ENCODE data around the gene MPV17.
"Not testable (repeated sequence)": the region's sequence is repeated elsewhere in the genome, so short reads cannot be mapped to it uniquely, and the experiment has no call there.

MPV17 gene, protein sequence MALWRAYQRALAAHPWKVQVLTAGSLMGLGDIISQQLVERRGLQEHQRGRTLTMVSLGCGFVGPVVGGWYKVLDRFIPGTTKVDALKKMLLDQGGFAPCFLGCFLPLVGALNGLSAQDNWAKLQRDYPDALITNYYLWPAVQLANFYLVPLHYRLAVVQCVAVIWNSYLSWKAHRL

DNA sequence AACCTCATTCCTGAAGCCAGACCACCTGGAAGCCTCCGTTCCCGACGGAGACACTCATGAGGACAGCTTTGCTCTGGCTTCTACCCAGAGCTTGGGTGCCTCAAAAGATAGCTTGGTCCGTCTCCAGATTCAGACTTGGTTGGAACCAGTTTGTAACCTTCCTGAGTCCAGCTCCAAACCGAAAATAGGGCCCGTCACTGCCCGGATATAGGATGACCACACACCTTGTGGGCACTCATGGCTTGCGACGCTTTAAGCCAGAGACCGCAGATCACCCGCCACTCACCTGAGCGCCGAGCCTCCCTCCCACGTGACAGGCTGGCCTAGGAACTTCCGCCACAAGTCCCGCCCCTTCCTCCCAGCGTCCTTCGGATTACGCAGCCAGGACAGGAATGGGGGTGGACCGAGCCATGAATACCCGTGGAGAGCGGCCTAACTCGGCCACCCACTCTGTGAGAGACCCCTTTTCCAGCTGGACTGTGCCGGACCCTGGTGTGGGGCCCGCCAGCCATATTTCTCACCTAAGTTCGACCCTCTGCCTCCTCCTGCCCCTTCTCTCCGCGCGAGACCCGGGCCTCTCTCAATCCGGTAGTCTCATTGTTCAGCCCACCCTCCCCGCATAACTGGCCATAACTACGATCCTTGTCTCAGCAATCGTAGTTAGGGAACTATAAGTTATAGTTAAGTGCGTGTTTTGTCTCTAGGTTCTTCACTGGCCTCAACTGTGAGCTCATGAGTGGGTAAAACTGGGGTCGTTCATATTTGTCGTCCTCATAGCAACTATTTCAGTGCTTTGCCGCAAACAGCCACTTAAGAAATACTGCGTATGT is at the start of gene MPV17:
TSS of gene MPV17 (minus strand) at position 332 of the 830 bp plus-strand sequence. CDS start 580 bp downstream, outside the sequence.
- peak; percentile 87 for DNase-seq

DNA sequence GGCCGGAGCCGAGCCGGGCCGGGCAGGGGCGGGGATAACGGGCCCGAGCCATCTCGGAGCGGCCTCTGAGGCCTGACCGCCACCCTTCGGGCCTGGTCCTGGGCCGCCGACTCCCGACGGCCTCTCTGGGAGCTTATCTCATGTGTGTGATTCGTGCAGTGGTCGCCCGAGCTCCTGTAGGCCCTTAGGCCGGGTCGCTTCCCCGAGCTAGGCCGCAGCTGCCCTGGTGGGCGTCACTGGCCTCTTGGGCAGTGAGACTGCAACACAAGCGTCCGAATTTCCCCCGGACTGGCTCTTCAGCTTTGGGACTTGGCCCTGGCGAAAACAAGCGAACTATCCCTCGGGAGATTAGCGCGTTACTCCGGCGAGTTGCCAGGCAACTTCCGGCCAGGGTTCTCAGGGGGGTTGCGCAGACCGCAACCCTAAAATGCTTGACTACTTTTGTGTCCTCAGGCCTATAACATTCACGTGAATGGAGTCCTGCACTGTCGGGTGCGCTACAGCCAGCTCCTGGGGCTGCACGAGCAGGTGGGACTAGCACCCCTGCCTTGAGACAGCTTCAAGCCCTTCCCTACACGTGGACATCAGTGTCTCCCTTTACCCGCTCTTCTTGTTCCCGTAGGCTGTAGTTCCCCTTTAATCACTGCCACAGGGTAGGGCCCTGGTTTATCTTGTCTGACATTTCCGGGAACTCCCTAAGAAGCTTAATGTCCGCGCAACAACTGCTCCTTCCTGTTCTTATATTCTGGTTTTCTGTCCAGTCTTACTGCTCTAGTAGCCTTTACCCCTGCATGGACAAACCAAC is 48.1 kb upstream of the MPV17 start:
- peak; percentile 26 for DNase-seq

DNA sequence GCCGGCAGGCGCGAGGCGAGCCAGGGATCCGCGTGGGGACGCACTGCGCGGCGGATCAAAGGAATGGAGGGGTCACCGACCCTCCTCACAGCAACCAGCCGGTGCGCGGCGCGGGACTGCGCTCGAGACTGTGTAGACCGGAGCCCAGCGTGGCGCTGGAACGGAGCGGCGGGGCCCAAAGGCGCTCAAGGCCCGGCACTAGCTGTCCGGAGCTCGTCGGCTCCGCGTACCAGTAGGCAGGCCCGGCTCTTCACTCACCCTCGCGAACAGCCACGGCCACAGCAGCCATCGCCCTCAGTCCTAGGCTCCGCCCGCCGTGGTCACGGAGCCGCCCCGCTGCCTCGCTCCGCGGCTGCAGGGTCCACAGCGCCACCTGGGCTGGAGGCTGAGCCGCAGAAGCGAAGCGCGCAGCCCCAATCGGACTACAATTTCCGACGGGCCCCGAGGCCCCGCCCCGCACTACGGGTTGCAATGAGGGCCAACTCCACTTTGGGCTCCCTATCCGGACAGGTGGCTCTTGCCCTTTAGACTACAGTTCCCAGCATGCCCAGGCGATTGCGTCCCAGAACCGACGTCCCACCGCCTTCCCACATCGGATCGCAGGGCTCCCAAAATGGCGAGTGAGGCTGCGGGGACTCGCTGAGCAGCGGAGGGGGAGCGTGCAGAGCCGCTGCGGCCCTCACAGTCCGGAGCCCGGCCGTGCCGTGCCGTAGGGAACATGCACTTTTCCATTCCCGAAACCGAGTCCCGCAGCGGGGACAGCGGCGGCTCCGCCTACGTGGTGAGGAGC is 47.3 kb upstream of the MPV17 start, which contains the start of the genes EIF2B4 and SNX17:
TSS of gene EIF2B4 (minus strand) at position 313 of the 790 bp plus-strand sequence. CDS start at position 289, 24 bp downstream.
TSS of gene SNX17 (plus strand) at position 591 of the 790 bp plus-strand sequence. CDS start at position 719, 128 bp downstream.
- DNase-seq, result peak; percentile 99

DNA sequence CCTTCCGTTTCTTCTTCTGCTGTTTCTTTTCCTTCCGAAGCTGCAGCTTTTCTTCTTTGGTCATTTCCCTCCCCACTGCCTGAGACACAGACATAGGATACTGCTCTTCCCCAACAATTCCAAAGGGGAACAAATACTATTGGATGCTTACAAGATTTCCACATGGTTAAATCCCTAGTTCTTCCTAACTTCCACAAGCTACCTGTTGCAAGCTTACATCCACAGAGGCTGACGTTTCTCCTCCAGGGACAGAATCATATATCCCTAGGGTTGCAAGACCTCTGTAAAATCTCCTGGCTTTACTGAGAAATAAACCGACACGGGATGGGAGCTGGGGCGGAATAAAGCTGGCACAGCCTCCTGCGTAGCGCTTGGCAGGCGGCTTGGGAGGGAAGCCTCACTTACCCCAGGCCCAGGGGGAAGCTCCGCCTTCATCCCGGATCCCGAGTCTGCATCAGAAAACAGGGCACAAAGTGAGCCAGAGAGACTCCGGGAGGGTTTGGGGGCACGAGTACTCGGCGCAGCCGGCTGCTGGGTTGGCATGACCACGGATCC is 46.7 kb upstream of the MPV17 start:
- no peak for DNase-seq

DNA sequence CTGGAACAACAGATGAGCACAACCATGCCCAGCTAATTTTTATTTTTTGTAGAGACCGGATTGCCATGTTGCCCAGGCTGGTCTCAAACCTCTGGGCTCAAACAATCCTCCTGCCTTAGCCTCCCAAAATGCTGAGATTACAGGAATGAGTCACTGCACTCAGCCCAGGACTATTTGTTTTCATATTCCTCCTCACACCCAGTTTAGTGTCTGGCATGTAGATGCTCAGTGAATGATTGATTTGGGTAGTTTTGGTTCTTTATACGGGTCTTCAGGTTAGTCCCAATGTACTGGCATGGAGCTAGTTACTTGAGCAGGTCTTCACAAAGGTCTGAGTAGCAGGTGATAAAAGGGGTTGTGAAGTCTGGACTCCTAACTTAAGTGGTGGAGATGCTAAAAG is 41.0 kb upstream of the MPV17 start:
- no peak for DNase-seq

DNA sequence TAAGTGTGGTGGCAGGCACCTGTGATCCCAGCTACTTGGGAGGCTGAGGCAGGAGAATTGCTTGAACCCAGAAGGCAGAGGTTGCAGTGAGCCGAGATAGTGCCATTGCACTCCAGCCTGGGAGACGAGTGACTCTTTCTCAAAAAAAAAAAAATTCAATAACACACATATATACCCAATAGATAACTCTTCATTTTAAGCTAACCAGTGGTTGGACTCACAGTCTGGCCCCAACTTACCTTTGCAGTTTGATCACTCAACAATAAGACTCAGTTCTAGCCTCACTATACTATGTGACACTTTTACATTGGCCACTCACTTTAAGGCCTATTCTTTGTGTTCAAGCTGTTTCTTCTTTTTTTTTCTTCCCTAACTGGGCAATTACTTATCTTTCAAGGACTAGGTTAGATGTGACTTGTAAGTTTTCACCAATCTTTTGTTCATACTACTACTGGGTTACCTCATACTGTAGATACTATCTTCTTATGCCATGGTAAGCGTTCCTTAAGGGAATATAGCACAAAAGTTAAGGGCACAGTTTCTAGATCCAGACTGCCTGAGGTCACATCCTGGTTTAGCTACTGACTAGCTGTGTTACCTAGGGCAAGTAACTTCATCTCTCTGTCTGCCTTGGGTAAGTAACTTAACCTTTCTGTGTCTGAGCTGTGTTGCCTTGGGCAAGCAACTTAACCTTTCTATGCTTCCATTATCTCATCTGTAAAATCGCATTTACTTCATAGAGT is 40.0 kb upstream of the MPV17 start:
- no peak for DNase-seq

DNA sequence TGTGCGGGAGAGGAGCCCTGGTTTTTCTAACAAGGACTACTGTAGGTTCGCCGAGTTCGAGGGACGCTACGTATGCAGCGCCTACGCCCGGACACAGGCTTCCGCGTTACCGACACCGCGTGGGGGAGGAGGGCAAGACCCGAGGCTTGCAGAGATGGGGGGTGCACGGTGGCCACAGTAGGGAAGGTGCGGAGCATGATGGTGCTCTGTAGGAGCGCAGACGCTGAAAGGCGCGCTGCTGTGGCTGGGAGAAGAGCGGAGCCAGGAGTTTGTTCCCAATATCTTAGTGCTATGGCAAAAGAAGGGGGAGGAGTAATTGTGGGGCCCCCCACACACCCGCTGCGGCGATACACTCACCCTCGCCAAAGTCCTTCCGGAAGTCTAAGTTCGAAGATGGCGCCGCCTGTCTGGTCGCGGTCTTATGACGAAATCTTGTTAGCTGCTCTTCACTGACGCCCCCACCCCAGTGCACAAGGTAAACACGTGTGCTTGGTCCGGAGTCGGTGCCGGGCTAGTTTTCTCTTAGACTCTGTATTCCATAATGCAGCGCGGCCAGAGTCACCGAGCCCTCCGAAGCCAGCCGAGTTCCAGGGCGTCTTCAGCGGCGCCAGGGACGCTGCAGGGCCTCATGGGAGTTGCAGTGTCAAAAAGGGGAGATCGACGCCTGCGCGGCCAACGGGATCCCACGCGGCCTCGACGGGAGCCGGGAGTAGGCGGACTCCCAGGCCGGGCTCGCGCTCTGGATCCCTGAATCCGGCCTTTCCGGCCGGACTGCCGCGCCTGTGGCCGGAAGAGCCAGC is 33.7 kb upstream of the MPV17 start, which contains the start of gene GTF3C2:
TSS of gene GTF3C2 (minus strand) at position 383 of the 800 bp plus-strand sequence. CDS start 13,210 bp downstream, outside the sequence.
- DNase-seq, result peak; percentile 90

DNA sequence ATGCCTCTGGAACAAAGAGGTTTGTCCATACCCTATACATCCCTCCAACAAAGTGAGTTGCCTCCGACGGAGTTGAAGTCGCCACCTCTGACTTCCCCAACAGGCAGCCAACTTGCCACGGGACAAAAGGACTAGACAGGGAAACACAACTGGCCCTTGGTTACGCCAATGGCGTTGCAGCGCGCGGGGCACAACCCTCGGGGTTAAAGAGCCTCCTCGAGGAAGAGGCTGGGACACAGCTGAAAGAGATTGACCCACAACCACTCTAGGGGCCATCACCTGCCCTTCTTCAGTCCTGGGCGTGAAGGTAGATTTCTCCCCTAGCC is 33.1 kb upstream of the MPV17 start:
- DNase-seq, result no peak

DNA sequence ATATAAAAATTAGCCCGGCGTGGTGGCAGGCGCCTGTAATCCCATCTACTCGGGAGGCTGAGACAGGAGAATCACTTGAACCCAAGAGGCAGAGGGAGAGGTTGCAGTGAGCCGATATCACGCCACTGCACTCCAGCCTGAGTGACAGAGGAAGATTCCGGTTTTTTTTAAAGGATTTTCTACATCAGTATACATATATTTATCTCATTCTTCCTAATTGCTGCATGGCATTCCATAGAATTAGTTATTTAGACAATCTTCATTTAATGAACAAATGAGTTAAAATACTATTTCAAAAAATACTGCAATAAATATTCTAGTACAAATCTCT is 31.7 kb upstream of the MPV17 start:
- DNase-seq, result no peak

DNA sequence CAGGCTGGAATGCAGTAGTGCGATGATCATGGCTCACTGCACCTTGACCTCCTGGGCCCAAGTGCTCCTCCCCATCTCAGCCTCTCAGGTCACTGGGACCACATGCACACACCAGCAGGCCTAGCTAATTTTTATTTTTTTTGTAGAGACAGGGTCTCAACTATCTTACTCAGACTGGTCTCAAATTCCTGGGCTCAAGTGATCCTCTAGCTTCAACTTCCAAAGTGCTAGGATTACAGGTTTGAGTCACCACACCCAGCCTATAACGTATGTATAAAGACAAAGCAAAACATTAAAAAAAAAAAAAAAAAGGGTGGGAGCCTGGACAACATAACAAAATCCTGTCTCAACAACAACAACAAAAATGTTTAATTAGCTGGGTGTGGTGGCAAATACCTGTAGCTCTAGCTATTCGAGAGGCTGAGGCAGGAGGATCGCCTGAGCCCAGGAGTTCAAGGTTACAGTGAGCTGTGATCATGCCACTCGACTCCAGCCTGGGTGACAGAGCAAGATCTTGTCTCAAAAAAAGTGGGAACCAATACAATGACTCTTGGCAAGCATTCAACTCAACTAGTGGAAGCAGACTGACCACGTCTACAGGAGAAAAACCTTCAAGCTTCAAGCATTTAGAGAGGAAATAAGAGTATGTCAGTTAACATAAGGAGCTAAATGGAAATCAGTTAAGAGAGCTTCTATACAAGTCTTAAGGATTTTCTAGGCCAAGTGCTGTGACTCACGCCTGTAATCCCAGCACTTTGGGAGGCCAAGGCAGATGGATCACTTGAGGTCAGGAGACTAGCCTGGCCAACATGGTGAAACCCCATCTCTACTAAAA is 31.1 kb upstream of the MPV17 start:
- no peak for DNase-seq

DNA sequence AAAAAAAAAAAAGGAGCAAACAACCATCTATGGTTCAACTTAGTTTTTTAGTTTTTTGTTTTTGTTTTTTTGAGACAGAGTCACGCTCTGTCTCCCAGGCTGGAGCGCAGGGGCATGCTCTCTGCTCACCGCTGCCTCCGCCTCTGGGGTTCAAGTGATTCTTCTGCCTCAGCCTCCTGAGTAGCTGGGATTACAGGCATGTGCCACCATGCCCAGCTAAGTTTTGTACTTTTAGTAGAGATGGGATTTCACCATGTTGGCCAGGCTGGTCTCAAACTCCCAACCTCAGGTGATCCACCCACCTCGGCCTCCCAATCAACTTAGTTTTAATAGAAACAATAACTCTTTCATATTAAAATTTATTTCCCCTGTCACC is 30.5 kb upstream of the MPV17 start:
- DNase-seq, result not testable (repeated sequence)

DNA sequence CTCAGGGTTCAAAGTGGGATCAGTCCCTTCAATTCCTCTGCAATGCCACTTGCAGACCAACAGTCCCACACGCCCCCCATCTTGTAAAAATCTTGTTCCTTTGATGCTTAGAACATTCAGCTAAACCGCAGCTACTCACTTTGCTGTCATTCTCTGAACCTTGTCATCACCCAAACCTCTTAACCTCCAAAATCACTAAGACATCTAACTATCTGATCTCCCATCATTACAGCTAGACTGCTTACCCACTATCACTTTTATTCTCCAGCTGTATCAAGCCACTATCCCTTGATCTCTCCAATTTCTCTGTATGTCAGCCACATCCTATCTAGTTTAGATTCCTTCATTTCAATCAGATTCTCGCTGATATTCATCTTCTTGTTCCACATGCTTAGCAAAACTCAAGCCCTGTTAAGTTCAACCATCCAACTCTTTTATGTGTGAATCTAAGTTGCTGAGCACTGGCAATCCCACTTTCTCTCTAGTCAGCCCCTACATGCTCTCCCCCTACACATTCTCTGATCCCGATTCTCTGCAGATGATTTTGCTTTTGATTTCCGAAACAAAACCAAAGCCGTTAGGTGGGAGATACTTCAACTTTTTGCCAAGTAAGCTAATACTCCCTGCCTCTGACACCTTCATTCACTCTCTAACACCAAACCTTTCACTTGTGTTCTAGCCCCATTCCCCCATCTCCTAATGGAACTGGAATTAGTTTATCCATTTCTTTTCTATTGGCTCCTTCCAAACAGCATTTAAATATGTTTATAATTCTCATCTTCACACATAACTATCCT is 29.1 kb upstream of the MPV17 start:
- DNase-seq, result no peak

DNA sequence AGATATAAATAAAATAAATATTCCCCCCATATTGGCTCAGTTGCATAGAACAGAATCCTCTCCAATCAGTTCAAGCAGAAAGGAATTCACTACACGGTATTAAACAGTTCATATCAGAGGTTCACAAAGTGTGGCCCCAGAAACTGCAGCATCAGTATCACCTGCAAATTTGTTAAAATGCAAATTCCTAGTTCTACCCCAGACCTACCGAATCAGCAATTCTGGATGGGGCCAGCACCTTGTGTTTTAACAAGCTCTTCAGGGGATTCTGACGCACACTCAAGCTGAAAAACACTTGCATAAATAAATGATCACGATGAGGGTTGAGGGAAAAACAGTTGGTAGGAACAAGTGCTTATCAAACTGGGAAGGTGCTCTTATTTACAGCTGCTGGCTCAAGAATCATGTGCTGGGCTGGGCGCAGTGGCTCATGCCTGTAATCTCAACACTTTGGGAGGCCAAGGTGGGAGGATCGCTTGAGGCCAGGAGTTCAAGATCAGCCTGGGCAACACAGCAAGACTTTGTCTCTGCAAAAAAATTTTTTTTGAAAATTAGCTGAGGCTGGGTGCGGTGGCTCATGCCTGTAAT is 27.3 kb upstream of the MPV17 start:
- DNase-seq, result no peak

DNA sequence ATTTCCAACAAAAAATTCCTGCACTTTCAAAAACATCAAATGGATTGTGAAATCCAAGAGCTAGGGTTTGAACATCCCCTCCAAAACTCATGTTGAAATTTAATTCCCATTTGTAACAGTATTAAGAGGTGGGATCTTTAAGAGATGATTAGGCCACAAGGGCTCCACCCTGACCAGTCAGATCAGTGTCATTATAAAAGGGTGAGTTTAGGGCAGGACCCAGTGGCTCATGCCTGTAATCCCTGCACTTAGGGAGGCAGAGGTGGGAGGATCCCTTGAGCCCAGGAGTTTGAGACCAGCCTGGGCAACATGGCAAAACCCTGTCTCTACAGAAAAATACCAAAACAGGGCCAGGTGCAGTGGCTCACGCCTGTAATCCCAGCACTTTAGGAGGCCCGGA is 24.7 kb upstream of the MPV17 start:
- DNase-seq, result no peak

DNA sequence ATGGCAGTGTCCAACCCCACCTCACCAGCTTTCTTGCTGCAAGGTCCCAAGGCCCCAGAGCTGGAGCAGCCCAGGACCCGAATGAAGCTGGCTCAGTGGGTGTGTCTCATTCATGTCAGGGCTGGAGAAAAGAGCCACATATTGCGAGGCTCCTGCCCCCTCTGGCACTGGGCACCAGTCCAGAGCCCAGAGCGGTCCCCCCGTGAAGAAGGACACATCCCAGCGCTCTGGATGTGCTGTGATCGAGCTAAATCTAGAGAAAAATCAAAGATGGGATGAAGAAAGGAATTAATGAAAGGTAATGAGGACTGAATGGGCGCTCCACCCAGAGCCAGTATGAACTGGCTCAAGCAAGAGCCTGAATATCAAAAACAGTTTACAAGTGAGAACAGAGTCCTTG is 13.3 kb upstream of the MPV17 start:
- no peak for DNase-seq

DNA sequence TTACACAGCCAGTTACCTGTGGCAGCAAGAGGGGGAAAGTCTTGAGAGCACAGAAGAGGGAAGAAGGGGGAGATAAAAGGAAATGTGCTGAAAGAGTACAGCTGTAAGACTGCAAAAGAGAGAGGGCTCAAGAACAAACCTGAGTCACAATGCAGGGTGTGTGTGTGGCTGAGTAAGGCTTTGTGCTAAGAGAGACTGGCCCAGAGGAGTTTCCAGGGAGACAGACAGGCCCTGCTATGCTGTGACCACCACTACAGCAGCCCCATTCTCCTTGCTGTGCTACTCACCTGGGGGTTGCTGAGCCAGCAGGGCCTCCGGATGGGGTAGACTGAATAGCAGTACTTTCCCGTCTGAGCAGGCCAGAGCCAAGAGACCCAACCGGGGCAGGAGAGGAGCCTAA is 12.4 kb upstream of the MPV17 start:
- no peak for DNase-seq

DNA sequence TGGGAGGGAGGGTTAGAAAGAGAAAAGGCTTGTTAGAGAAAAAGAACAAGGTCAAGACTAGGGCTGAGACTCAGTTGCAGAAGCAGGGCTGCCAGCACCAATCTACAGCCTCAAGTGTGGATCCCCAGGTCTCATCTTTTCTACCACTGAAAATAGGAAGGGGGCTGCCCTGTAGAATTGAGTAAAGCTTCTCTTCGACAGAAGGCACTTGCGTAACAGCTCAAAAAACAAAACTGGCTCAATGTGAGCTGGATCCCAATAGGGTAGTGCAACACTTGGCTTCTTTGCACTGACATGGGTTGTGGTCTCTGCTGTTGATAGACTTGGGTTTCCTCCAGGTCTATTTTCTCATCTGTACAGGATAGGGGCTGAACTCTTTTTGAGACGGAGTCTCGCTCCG is 1.8 kb upstream of the MPV17 start:
- no peak for DNase-seq

DNA sequence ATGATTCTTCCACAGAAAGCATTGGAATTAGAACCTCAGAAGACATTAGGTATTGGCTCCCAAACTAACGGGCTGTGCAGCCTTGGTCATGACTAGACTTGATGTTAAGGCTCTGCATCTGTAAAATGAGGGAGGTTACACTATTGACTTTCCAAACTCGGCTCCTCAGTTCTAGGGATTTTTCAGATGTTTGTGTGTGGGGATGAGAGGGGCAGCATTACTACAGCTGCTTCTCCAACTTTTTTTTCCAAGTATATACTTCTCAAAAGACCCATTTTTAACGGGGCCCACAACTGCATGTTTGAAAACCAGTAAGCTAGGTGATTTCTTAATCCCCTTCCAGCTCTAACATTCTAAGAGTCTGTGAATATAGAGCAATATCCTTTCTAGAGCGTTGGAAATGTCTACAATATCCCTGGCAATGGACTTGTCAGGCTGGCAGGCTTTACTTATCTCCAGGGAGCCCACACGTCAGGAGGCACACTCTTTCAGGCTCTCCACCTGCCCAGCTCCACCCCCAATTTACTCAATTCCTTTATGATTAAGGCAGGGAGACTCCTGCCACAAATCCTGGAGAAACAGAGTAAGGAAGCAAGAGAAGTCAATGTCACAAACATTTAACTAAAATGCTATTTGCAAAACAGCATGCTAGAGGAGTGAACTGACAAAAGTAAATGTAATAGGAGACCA is 844 bp upstream of the MPV17 start:
- no peak for DNase-seq

Measured in stimulated activated CD4-positive, alpha-beta T cell treated with anti-CD3 and anti-CD28 coated beads, Interleukin-4, amount 100 ng/mL, for 1 hour (primary cell).